ENCODE measurements around the gene S100A7A. TPM values are rescaled to one million over a fixed set of nuclear protein-coding genes. Genes with fewer than 3 reads are reported as not detected.

Gene S100A7A
- total RNA-seq, 4 donors from 2014 or later, result 0.16 to 0.79 TPM; not detected in 2

- H3K4me1 ChIP-seq, result no peaks in the 10 kb centered on the region
- no peak overlapping the region for H3K27ac ChIP-seq
- WGBS, 2 donors (ENCODE audit: low coverage in 1 of 2), result 50 to 83% methylated on average over 1 of the region's 1 CpG
- no peak overlapping the region for H3K4me3 ChIP-seq
- H3K36me3 ChIP-seq, result no peaks in the 10 kb centered on the region
- ATAC-seq, result no peak
- no peaks in the 10 kb centered on the region for H3K9me3 ChIP-seq
- H3K27me3 ChIP-seq, result peaks cover 21% of the 10 kb centered on the region
- TF ChIP-seq CTCF (IDR thresholded peaks at IDR 0.05), result no peak
- TF ChIP-seq POLR2A (IDR thresholded peaks at IDR 0.05), result no peak
- TF ChIP-seq EP300 (IDR thresholded peaks at IDR 0.05), result no peak
- TF ChIP-seq POLR2AphosphoS5 (IDR thresholded peaks at IDR 0.05), result no peak
Measured at GRCh38 chr1:153389401-153389800, 26.9 kb upstream of the S100A7A start.

GRCh38 chr1:153389973-153390879, 26.1 kb upstream of the S100A7A start:
- H3K27me3 ChIP-seq, result peaks cover 21% of the 10 kb centered on the region
- H3K36me3 ChIP-seq, result no peaks in the 10 kb centered on the region
- no peak overlapping the region for H3K4me3 ChIP-seq
- H3K27ac ChIP-seq, result no peak overlapping the region
- TF ChIP-seq POLR2A (IDR thresholded peaks at IDR 0.05), result no peak
- no peak for TF ChIP-seq POLR2AphosphoS5 (IDR thresholded peaks at IDR 0.05)
- TF ChIP-seq CTCF (IDR thresholded peaks at IDR 0.05), result no peak
- TF ChIP-seq EP300 (IDR thresholded peaks at IDR 0.05), result no peak
- no peaks in the 10 kb centered on the region for H3K4me1 ChIP-seq
- ATAC-seq, result no peak
- WGBS, 2 donors (ENCODE audit: low coverage in 1 of 2), result 64 to 100% methylated on average over 2 of the region's 17 CpGs
- H3K9me3 ChIP-seq, result no peaks in the 10 kb centered on the region

GRCh38 chr1:153390938-153391710, 25.2 kb upstream of the S100A7A start, which contains the start of gene S100A8:
TSS of gene S100A8 (minus strand) at chr1:153391073. CDS start at chr1:153390535, 538 bp downstream.
- H3K9me3 ChIP-seq, result no peaks in the 10 kb centered on the region
- H3K4me1 ChIP-seq, result no peaks in the 10 kb centered on the region
- no peaks in the 10 kb centered on the region for H3K36me3 ChIP-seq
- H3K27ac ChIP-seq, result no peak within 1 kb of the TSS
- no peak within 1 kb of the TSS for H3K4me3 ChIP-seq
- no peak for TF ChIP-seq EP300 (IDR thresholded peaks at IDR 0.05)
- no peak for TF ChIP-seq CTCF (IDR thresholded peaks at IDR 0.05)
- TF ChIP-seq POLR2AphosphoS5 (IDR thresholded peaks at IDR 0.05), result no peak
- TF ChIP-seq POLR2A (IDR thresholded peaks at IDR 0.05), result no peak
- ATAC-seq, result no peak
- 77 to 88% methylated on average over 2 to 3 of the region's 7 CpGs for WGBS, 2 donors (ENCODE audit: low coverage in 1 of 2)
- H3K27me3 ChIP-seq, result peaks cover 25% of the 10 kb centered on the region

- 30 to 46% methylated on average over 3 of the region's 3 CpGs for WGBS, 2 donors (ENCODE audit: low coverage in 1 of 2)
- H3K4me3 ChIP-seq, result no peak overlapping the region
- H3K9me3 ChIP-seq, result no peaks in the 10 kb centered on the region
Measured at GRCh38 chr1:153392258-153392657, 24.1 kb upstream of the S100A7A start.

More at GRCh38 chr1:153392258-153392657, 24.1 kb upstream of the S100A7A start:
- H3K36me3 ChIP-seq, result no peaks in the 10 kb centered on the region
- peaks cover 27% of the 10 kb centered on the region for H3K27me3 ChIP-seq
- no peak for TF ChIP-seq POLR2AphosphoS5 (IDR thresholded peaks at IDR 0.05)
- no peak for TF ChIP-seq POLR2A (IDR thresholded peaks at IDR 0.05)
- TF ChIP-seq EP300 (IDR thresholded peaks at IDR 0.05), result no peak
- no peak for TF ChIP-seq CTCF (IDR thresholded peaks at IDR 0.05)
- H3K27ac ChIP-seq, result no peak overlapping the region
- H3K4me1 ChIP-seq, result no peaks in the 10 kb centered on the region
- no peak for ATAC-seq
